Measurements from ENCODE around the gene RPRML. TPM values are rescaled to one million over a fixed set of nuclear protein-coding genes. Genes with fewer than 3 reads are reported as not detected.
"Not testable (repeated sequence)": the region's sequence is repeated elsewhere in the genome, so short reads cannot be mapped to it uniquely, and the experiment has no call there.

Gene RPRML
- total and polyA plus RNA-seq, 5 experiments from 2014 or later, result not detected

DNA sequence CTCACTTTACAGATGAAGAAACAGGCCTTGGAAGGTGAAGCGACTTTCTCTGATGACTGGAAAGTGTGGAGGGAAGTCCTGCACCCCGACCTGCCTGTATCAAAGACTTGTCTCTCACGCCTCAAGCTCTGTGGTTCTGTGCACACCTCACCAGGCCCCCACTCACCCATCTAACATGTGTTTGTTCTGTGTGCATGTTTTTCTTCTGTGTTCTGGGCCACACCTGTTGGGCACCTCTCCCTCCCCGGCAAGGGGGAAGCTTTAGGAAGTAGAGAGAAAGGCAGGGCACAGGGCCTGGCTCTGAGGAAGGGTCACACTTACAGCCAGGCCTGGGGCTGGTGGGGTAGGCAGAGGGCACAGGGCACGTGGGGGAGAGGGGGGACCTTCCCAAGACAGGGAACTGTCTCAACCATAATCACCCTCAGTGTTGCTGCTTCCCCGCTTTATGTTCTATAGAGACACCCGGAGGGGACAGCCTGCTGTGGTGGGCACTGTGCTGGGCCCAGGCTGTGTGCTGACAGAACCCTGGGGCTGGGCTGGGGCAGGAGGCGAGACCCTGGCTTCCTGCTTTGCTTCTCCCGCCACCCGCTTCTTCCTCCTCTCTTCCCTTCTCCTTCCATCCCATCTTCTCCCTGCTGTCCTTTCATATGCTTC is 7.3 kb downstream of the RPRML start:
- peak in 1 of 10 donors; percentile 55 for DNase-seq
- ATAC-seq, result no peak
- Mint-ChIP-seq H3K36me3 (peaks cover 17 to 50% (median 46%) of the 10 kb centered on the region in 3 donors), H3K4me1 (peaks cover 0 to 3% (median 0%) of the 10 kb centered on the region in 4 donors), H3K9me3 (no peaks in the 10 kb centered on the region), H3K27ac (no peak overlapping the region), H3K27me3 (peaks cover 7 to 32% (median 19%) of the 10 kb centered on the region in 5 donors), H3K4me3 (no peak overlapping the region)
- POLR2A ChIA-PET, result no interaction called here

GRCh38 chr17:46968896-46969295 is 10.2 kb downstream of the RPRML start:
- POLR2A ChIA-PET, result no interaction called here
- Mint-ChIP-seq H3K36me3 (peaks cover 15 to 43% (median 43%) of the 10 kb centered on the region in 3 donors), H3K27me3 (peaks cover 0 to 34% (median 11%) of the 10 kb centered on the region in 5 donors), H3K9me3 (no peaks in the 10 kb centered on the region), H3K4me3 (no peak overlapping the region), H3K27ac (no peak overlapping the region), H3K4me1 (peaks cover 0 to 3% (median 0%) of the 10 kb centered on the region in 4 donors)
- ATAC-seq, result no peak
- peak in 1 of 10 donors; percentile 52 for DNase-seq

- POLR2A ChIA-PET, result no interaction called here
- H3K36me3 Mint-ChIP-seq, result peaks cover 15 to 42% (median 40%) of the 10 kb centered on the region in 3 donors
- H3K4me3 Mint-ChIP-seq, result no peak overlapping the region
- no peak overlapping the region for H3K27ac Mint-ChIP-seq
- peaks cover 0 to 1% (median 0%) of the 10 kb centered on the region in 4 donors for H3K4me1 Mint-ChIP-seq
- DNase-seq, result peak in 1 of 10 donors; percentile 23
- ATAC-seq, result no peak
- no peaks in the 10 kb centered on the region for H3K9me3 Mint-ChIP-seq
- peaks cover 0 to 34% (median 11%) of the 10 kb centered on the region in 5 donors for H3K27me3 Mint-ChIP-seq
Measured at GRCh38 chr17:46968224-46968834, 10.7 kb downstream of the RPRML start.

DNA sequence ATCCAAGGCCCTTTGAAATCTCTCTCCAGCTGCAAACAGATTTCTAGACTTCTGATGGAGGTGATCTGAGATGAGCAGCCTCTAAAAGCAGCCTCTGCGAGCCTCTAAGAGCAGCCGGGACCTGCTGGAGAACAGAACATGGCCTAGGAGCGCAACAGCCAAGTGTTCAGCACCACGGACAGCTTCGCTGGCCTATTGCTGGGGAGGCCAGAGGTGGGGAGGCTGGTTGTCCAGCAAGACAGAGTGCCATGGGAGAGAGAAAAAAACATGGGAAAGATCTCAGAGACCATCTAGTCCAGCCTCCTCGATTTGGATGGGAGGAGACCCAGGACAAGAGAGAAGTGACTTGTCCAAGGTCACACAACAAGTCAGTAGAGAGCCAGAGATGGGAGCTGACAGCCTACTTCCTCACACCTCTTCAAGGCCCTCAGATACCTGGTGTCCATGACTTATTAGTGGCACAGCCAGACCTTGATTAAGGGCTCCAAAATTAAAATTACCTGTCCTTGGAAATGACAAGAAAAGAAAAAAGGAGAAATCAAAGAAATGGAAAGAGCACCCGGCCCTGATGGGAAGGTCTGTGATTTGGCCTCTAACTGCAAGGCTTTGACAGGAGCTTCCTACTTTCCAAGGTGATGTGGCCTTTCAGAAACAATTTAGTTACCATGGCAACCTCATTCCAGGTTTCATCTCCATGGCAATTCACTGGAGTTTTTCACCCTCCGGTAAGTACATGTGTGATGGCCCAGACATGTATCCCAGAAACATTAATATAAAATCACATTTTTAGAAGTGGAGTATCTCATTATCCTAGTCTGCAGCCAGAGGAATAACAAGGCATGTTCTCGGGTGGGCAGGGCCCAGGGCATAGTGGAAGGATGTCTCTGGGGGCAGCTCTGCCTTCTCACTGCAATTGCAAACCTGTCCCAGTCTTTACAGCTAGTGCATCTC is 14.5 kb downstream of the RPRML start:
- no peak for ATAC-seq
- Mint-ChIP-seq H3K27me3 (peaks cover 0 to 34% (median 13%) of the 10 kb centered on the region in 5 donors), H3K4me1 (peaks cover 0 to 5% (median 3%) of the 10 kb centered on the region in 4 donors), H3K36me3 (peaks cover 21 to 38% (median 38%) of the 10 kb centered on the region in 3 donors), H3K4me3 (no peak overlapping the region), H3K9me3 (peaks cover 0 to 11% (median 5%) of the 10 kb centered on the region in 9 donors), H3K27ac (no peak overlapping the region)
- POLR2A ChIA-PET, result no interaction called here
- DNase-seq, result peak in 1 of 10 donors; percentile 34

- Mint-ChIP-seq H3K4me1 (peaks cover 0 to 5% (median 3%) of the 10 kb centered on the region in 4 donors), H3K4me3 (no peak overlapping the region), H3K27me3 (peaks cover 0 to 32% (median 13%) of the 10 kb centered on the region in 5 donors), H3K9me3 (peaks cover 0 to 11% (median 5%) of the 10 kb centered on the region in 9 donors), H3K36me3 (peaks cover 21 to 36% (median 33%) of the 10 kb centered on the region in 3 donors), H3K27ac (no peak overlapping the region)
- POLR2A ChIA-PET, result interaction anchor here (0.7 kb wide), 1 partner anchor 28 kb away, joined by 3 read pairs; no protein-coding TSS in a partner anchor
- no peak for ATAC-seq
- peak in 1 of 10 donors; percentile 30 for DNase-seq
Measured at GRCh38 chr17:46963571-46963970, 15.5 kb downstream of the RPRML start.

GRCh38 chr17:46962374-46962790 is 16.7 kb downstream of the RPRML start:
- peaks cover 0 to 5% (median 4%) of the 10 kb centered on the region in 4 donors for H3K4me1 Mint-ChIP-seq
- H3K9me3 Mint-ChIP-seq, result peaks cover 0 to 11% (median 5%) of the 10 kb centered on the region in 9 donors
- H3K4me3 Mint-ChIP-seq, result no peak overlapping the region
- H3K36me3 Mint-ChIP-seq, result peaks cover 14 to 30% (median 28%) of the 10 kb centered on the region in 3 donors
- peak in 1 of 10 donors; percentile 7 for DNase-seq
- no peak for ATAC-seq
- peaks cover 0 to 21% (median 10%) of the 10 kb centered on the region in 5 donors for H3K27me3 Mint-ChIP-seq
- POLR2A ChIA-PET, result no interaction called here
- H3K27ac Mint-ChIP-seq, result no peak overlapping the region

GRCh38 chr17:46960152-46960551 is 18.9 kb downstream of the RPRML start:
- ATAC-seq, result no peak
- POLR2A ChIA-PET, result no interaction called here
- Mint-ChIP-seq H3K4me3 (no peak overlapping the region), H3K4me1 (peaks cover 0 to 8% (median 4%) of the 10 kb centered on the region in 4 donors), H3K27ac (no peak overlapping the region), H3K36me3 (peaks cover 6 to 31% (median 21%) of the 10 kb centered on the region in 3 donors), H3K27me3 (peaks cover 0 to 4% (median 0%) of the 10 kb centered on the region in 5 donors), H3K9me3 (peaks cover 0 to 11% (median 5%) of the 10 kb centered on the region in 9 donors)
- DNase-seq, result no peak

DNA sequence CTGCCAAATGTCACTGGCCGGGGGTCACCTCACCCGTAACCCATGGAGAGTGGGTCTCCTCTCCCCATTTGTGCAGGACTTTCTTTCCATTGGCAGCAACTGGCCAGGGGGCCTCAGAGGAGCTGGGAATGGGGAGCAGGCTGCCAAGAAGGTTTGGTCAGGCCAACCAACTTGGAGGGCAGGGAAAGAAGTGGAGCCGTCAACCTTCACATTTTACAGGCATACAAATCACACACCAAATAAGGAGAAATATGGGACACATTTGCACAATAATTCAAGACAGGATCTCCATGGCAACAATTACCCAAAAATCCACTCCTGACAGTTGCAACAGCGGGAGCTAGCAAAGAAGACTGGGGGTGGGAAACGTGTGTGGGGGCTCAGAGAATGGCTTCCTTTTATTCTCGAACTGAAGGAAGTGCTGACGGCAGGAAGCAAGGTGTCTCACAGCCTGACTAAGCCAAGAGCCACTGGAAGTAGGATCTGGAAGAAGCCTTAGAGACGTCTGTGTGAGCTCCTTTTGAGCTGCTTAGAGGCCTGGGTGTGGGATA is 20.9 kb downstream of the RPRML start:
- DNase-seq (peak in 1 of 10 donors; percentile 49), ATAC-seq (no peak)
- Mint-ChIP-seq H3K9me3 (peaks cover 0 to 11% (median 5%) of the 10 kb centered on the region in 9 donors), H3K36me3 (peaks cover 6 to 31% (median 21%) of the 10 kb centered on the region in 3 donors), H3K27me3 (peaks cover 0 to 4% (median 0%) of the 10 kb centered on the region in 5 donors), H3K27ac (no peak overlapping the region), H3K4me3 (no peak overlapping the region), H3K4me1 (peaks cover 0 to 8% (median 4%) of the 10 kb centered on the region in 4 donors)
- POLR2A ChIA-PET, result interaction anchor here (0.5 kb wide), 1 partner anchor 1200 kb away, joined by 3 read pairs; no protein-coding TSS in a partner anchor

- peaks cover 0 to 24% (median 15%) of the 10 kb centered on the region in 3 donors for H3K36me3 Mint-ChIP-seq
- H3K4me1 Mint-ChIP-seq, H3K9me3 Mint-ChIP-seq, H3K4me3 Mint-ChIP-seq, ATAC-seq, H3K27me3 Mint-ChIP-seq, DNase-seq, H3K27ac Mint-ChIP-seq, POLR2A ChIA-PET: not testable (repeated sequence)
Measured at GRCh38 chr17:46953191-46953590, 25.9 kb downstream of the RPRML start.

- Mint-ChIP-seq H3K4me1 (peaks cover 0 to 13% (median 2%) of the 10 kb centered on the region in 4 donors), H3K4me3 (no peak overlapping the region), H3K36me3 (peaks cover 0 to 17% (median 11%) of the 10 kb centered on the region in 3 donors), H3K9me3 (no peaks in the 10 kb centered on the region), H3K27me3 (no peaks in the 10 kb centered on the region), H3K27ac (peak overlapping the region in 1 of 10 donors; percentile 57)
- POLR2A ChIA-PET, result no interaction called here
- ATAC-seq (no peak), DNase-seq (no peak)
Measured at GRCh38 chr17:46952115-46952514, 26.9 kb downstream of the RPRML start.

- Mint-ChIP-seq H3K4me3 (no peak overlapping the region), H3K36me3 (peaks cover 0 to 16% (median 11%) of the 10 kb centered on the region in 3 donors), H3K9me3 (no peaks in the 10 kb centered on the region), H3K27ac (no peak overlapping the region), H3K27me3 (no peaks in the 10 kb centered on the region), H3K4me1 (peaks cover 0 to 17% (median 5%) of the 10 kb centered on the region in 4 donors)
- ATAC-seq (no peak), DNase-seq (no peak)
- POLR2A ChIA-PET, result no interaction called here
Measured at GRCh38 chr17:46951706-46952105, 27.3 kb downstream of the RPRML start.

All from naive thymus-derived CD8-positive, alpha-beta T cell (primary cell).